Mesendoderm (in vitro differentiated cells): ENCODE data around the gene TTC34.

Experiments used
- DNase-seq: peaks from one replicate; pipeline ENCODE4 v3.0.0; 2013
- H2AK5ac ChIP-seq: 2 replicates; pipeline ENCODE4 v1.6.1; 2013; ENCODE audit warnings: low read length, inconsistent platforms
- H2BK120ac ChIP-seq: 2 replicates; pipeline ENCODE4 v1.6.1; 2013; ENCODE audit warnings: low read depth, mild to moderate bottlenecking, low read length, moderate library complexity, mixed read lengths
- H2BK15ac ChIP-seq: replicated peaks from 2 replicates; pipeline ENCODE4 v1.6.1; 2013; ENCODE audit warnings: low read depth, mild to moderate bottlenecking, moderate library complexity
- H2BK5ac ChIP-seq: 2 replicates; pipeline ENCODE4 v1.6.1; 2013; ENCODE audit warnings: low read length, inconsistent platforms
- H3K18ac ChIP-seq: 2 replicates; pipeline ENCODE4 v1.6.1; 2013; ENCODE audit warnings: mild to moderate bottlenecking, low read length, mixed read lengths
- H3K23ac ChIP-seq: one replicate; pipeline ENCODE4 v1.6.1; 2013; ENCODE audit warnings: low read length
- H3K27ac ChIP-seq: 2 replicates; pipeline ENCODE4 v1.5.1; 2013; ENCODE audit warnings: low read depth, mild to moderate bottlenecking, inconsistent platforms, low read length, moderate library complexity
- H3K27me3 ChIP-seq: 2 replicates; pipeline ENCODE4 v1.6.1; 2013; ENCODE audit warnings: low read length, control low read depth, mild to moderate bottlenecking, inconsistent platforms; ENCODE audit not compliant: insufficient read depth, poor library complexity
- H3K36me3 ChIP-seq: 2 replicates; pipeline ENCODE4 v1.6.1; 2013; ENCODE audit warnings: low read length, inconsistent platforms; ENCODE audit not compliant: control insufficient read depth, insufficient read depth
- H3K4ac ChIP-seq: one replicate; pipeline ENCODE4 v1.6.1; 2013; ENCODE audit warnings: low read depth, mild to moderate bottlenecking, low read length, moderate library complexity
- H3K4me1 ChIP-seq: 2 replicates; pipeline ENCODE4 v1.6.1; 2013; ENCODE audit warnings: low read depth, low read length, inconsistent platforms; ENCODE audit not compliant: control insufficient read depth
- H3K4me2 ChIP-seq: 2 replicates; pipeline ENCODE4 v1.6.1; 2013; ENCODE audit warnings: low read length
- H3K4me3 ChIP-seq: 2 replicates; pipeline ENCODE4 v1.5.1; 2013; ENCODE audit warnings: mild to moderate bottlenecking, low read length
- H3K56ac ChIP-seq: one replicate; pipeline ENCODE4 v1.6.1; 2013; ENCODE audit warnings: low read length
- H3K79me1 ChIP-seq: 2 replicates; pipeline ENCODE4 v1.6.1; 2013; ENCODE audit warnings: low read length, inconsistent platforms
- H3K79me2 ChIP-seq: 2 replicates; pipeline ENCODE4 v1.6.1; 2013; ENCODE audit warnings: mild to moderate bottlenecking, low read length; ENCODE audit not compliant: control insufficient read depth, insufficient read depth
- H3K9ac ChIP-seq: 2 replicates; pipeline ENCODE4 v1.6.1; 2013; ENCODE audit warnings: low read length, inconsistent platforms
- H4K5ac ChIP-seq: one replicate; pipeline ENCODE4 v1.6.1; 2013; ENCODE audit warnings: low read length
- H4K8ac ChIP-seq: one replicate; pipeline ENCODE4 v1.6.1; 2013; ENCODE audit warnings: low read depth, mild to moderate bottlenecking, control low read depth, low read length, moderate library complexity
- WGBS: extraction: QIAGEN DNeasy Blood & Tissue Kit; methylation state at CpG from one replicate; pipeline ENCODE4 v1.1.7; 2013; ENCODE audit warnings: low lambda C conversion rate, missing lambda C conversion rate; ENCODE audit not compliant: insufficient coverage; ENCODE audit errors: extremely low coverage; 5-methylcytosine and 5-hydroxymethylcytosine counted together

Gene TTC34

DNA sequence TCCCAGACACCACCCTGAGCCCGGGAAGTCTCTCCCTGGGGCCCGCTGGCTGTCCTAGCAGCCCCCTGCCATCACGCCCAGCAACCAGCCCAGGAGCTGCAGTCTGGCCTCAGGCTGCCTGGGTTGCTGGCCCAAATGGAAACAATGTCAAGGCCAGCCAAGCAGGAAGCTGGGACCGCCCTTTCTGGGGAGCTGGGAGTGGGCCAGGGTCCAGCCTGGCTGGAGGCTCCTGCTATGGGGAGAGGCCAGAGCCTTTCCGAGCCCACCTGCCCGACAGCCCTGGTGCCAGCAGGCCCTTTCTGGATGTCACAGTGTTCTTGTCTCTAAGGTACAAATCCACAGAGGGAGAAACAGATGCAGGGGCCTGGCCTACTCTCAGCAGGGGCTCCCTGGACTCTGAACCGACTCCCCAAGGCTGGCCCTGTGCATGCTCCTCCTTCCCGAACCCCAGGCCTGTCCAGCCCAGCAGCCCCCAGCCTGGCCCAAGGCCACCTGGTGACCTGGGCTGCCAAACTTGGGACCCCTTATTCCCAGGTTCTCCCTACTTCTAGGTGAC lies 167.5 kb downstream of the TTC34 start:
- DNase-seq = no peak
- H3K56ac ChIP-seq = no peak overlapping the region
- no peak overlapping the region for H2BK120ac ChIP-seq
- H3K27ac ChIP-seq = no peak overlapping the region
- H3K4me2 ChIP-seq = no peak overlapping the region
- no peak overlapping the region for H4K5ac ChIP-seq
- H3K27me3 ChIP-seq = peaks cover 4% of the 10 kb centered on the region
- H3K4me3 ChIP-seq = no peak overlapping the region
- no peaks in the 10 kb centered on the region for H3K4me1 ChIP-seq
- H4K8ac ChIP-seq = no peak overlapping the region
- no CpG with 5 or more reads among the region's 8 CpGs for WGBS
- H3K4ac ChIP-seq = no peak overlapping the region
- H3K9ac ChIP-seq = no peak overlapping the region
- H2BK15ac ChIP-seq = no peak overlapping the region
- no peak overlapping the region for H2BK5ac ChIP-seq
- no peak overlapping the region for H3K23ac ChIP-seq
- H3K18ac ChIP-seq = no peak overlapping the region
- no peaks in the 10 kb centered on the region for H3K79me2 ChIP-seq
- no peaks in the 10 kb centered on the region for H3K79me1 ChIP-seq
- H2AK5ac ChIP-seq = no peak overlapping the region
- H3K36me3 ChIP-seq = no peaks in the 10 kb centered on the region

DNA sequence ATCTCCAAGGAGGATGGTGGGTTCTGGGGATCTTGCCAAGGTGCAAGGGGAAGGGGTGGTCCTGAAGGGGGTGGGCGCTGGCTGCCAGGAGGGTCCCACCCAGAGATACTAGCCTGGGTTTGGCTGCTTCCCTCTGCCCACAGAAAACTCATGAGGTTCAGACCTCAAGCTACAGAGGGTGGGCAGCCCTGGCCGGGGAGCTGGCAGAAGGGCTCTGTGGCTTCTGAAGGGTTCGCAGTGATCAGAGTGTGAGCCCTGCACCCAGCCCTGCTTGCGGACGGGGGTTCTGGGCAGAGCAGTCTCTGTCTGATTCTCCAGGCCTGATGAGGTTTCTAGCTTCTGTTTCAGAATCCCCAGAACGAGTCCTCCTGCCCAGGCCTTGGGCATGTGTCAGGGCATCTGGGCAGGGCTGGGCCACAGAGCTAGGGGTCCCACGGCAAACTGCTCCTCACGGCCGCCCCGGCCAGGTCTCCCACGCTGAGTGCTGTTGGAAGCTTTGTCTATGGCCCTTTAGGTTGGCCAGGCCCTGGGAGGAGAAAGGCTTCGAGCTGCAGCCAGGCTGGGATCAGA lies 168.0 kb downstream of the TTC34 start:
- Histone ChIP-seq H2BK5ac (no peak overlapping the region), H2BK15ac (no peak overlapping the region), H4K5ac (no peak overlapping the region), H3K79me2 (no peaks in the 10 kb centered on the region), H3K18ac (no peak overlapping the region), H3K4me3 (no peak overlapping the region), H2BK120ac (no peak overlapping the region), H3K4me1 (no peaks in the 10 kb centered on the region), H3K27ac (no peak overlapping the region), H3K23ac (no peak overlapping the region), H3K4me2 (no peak overlapping the region), H3K27me3 (peaks cover 4% of the 10 kb centered on the region), H3K56ac (no peak overlapping the region), H3K9ac (no peak overlapping the region), H3K4ac (no peak overlapping the region), H3K79me1 (no peaks in the 10 kb centered on the region), H2AK5ac (no peak overlapping the region), H4K8ac (no peak overlapping the region), H3K36me3 (no peaks in the 10 kb centered on the region)
- no CpG with 5 or more reads among the region's 12 CpGs for WGBS
- no peak for DNase-seq

DNA sequence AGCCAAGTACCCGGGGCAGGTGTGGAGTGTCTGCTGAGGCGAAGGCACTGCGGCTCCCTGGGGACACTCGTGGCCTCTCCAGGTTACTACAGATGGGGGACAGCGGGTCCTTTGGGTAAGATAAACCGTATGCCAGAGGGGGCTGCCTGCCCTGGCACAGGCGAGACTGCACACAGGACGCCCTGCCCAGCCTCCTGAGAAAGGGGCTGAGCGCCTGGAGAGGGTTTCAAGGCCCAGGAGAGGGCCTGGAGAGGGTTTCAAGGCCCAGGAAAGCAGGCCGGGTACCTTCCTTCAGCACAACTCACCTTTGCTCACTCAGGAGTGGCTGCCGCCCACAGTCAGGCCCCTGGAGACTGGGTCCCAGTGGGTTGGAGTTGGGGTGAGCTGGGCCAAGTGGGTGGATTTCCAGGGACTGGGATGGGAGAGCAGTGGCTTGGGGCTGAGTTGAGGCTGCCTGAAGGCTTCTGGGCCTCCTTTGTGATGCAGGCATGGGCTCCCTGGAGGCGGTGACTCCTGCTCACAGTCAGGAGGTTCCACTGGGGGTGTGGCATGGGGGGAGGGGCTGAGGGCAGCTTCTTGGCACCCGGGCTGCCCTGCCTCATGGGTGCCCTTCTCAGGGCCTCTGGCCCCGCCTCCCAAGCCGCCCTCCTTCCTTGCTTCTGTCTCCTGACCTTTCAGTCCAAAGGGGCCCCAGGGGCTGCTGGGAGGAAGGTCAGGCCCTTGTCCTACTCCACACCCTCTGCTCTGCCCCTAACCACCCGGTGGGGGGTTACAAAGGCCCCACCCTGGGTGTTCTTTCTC lies 168.7 kb downstream of the TTC34 start, which contains the start of gene MMEL1:
TSS of gene MMEL1 (minus strand) at position 456 of the 801 bp plus-strand sequence. CDS start 3,532 bp downstream, outside the sequence.
- WGBS = no CpG with 5 or more reads among the region's 16 CpGs

DNA sequence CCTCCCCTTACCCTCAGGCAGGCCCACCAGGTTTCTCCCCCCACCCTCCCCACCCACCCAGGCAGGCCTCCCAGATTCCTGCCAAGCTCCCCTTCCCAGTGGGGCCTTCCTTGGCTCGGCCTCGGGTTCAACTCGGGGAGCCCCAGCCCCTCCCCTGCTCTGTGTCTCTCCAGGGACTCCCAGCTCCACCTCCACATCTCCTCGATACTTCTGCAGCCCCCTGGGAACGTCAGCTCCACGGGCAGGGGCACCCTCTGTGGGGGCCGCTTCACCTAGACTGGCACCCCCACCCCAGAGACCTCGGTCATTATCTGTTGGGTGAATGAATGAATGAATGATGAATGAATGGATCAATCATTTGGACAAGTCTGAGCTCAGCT lies 169.5 kb downstream of the TTC34 start:
- H3K4me2 ChIP-seq = no peak overlapping the region
- no peak overlapping the region for H2BK120ac ChIP-seq
- H3K18ac ChIP-seq = no peak overlapping the region
- H3K4me1 ChIP-seq = no peaks in the 10 kb centered on the region
- H3K23ac ChIP-seq = no peak overlapping the region
- no peak overlapping the region for H3K9ac ChIP-seq
- H3K4ac ChIP-seq = no peak overlapping the region
- H3K79me2 ChIP-seq = no peaks in the 10 kb centered on the region
- no peaks in the 10 kb centered on the region for H3K79me1 ChIP-seq
- H2BK5ac ChIP-seq = no peak overlapping the region
- no peak overlapping the region for H3K27ac ChIP-seq
- no peaks in the 10 kb centered on the region for H3K36me3 ChIP-seq
- no peak overlapping the region for H2BK15ac ChIP-seq
- DNase-seq = no peak
- H3K4me3 ChIP-seq = no peak overlapping the region
- WGBS = no CpG with 5 or more reads among the region's 8 CpGs
- H4K8ac ChIP-seq = no peak overlapping the region
- no peak overlapping the region for H4K5ac ChIP-seq
- no peak overlapping the region for H2AK5ac ChIP-seq
- H3K27me3 ChIP-seq = peaks cover 10% of the 10 kb centered on the region
- no peak overlapping the region for H3K56ac ChIP-seq

More for the DNA sequence above, 168.7 kb downstream of the TTC34 start, which contains the start of gene MMEL1:
- Histone ChIP-seq H3K4ac (no peak within 1 kb of the TSS), H3K4me2 (no peak within 1 kb of the TSS), H3K18ac (no peak within 1 kb of the TSS), H3K4me1 (no peaks in the 10 kb centered on the region), H2BK15ac (no peak within 1 kb of the TSS), H2BK5ac (no peak within 1 kb of the TSS), H3K79me1 (no peaks in the 10 kb centered on the region), H2BK120ac (no peak within 1 kb of the TSS), H3K36me3 (no peaks in the 10 kb centered on the region), H4K5ac (no peak within 1 kb of the TSS), H3K27me3 (peaks cover 8% of the 10 kb centered on the region), H3K27ac (no peak within 1 kb of the TSS), H3K23ac (no peak within 1 kb of the TSS), H3K79me2 (no peaks in the 10 kb centered on the region), H3K4me3 (no peak within 1 kb of the TSS), H2AK5ac (no peak within 1 kb of the TSS), H3K9ac (no peak within 1 kb of the TSS), H3K56ac (no peak within 1 kb of the TSS), H4K8ac (no peak within 1 kb of the TSS)
- no peak for DNase-seq

DNA sequence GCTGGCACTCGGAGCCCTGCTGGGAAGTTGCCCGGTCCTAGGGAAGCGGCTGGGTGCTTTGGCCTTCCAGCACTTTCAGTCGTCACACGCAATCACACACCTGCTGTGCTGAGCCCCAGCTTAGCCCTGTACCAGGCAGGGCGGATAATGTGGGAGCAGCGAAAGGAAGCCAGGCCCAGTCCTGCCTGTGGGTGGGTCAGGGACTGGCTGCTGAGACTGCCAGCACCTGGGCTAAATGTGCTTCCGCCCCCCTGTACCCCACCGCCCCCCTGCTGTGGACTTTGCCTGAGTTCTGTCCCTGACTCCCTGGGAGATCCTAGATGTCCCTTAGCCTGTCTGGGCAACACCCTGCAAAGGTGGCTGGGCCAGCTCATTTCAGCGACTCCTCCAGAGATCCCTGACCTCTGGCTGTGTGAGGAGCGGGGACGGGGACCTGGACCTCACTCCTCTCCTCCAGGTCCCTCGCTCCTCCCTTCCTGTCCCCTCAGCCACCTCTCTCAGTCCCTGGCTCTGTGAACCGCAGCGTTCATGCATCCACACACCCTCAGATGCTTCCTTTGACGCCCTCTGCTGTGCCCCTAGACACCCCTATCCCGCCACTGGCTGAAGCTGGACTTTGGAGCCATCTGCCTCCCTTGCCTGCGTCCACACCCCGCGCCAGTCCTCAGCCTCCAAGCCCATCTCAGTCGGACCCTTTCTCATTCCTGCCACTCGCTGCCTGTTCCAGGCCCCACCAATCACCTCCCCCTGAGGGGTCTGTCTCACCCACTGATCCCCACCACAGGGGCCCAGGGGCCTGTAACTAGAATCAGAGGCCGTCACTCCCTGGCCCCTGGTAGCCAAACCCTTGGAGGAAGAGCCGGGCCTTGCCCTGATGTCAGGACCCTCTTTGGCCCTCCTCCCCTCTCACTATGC lies 170.1 kb downstream of the TTC34 start:
- Histone ChIP-seq H2BK15ac (no peak overlapping the region), H3K27ac (no peak overlapping the region), H3K79me1 (no peaks in the 10 kb centered on the region), H3K4me2 (no peak overlapping the region), H3K18ac (no peak overlapping the region), H3K56ac (no peak overlapping the region), H3K23ac (no peak overlapping the region), H3K79me2 (no peaks in the 10 kb centered on the region), H4K8ac (no peak overlapping the region), H2BK120ac (no peak overlapping the region), H3K9ac (no peak overlapping the region), H2AK5ac (no peak overlapping the region), H3K4me1 (no peaks in the 10 kb centered on the region), H3K4me3 (no peak overlapping the region), H2BK5ac (no peak overlapping the region), H4K5ac (no peak overlapping the region), H3K27me3 (peaks cover 10% of the 10 kb centered on the region), H3K36me3 (no peaks in the 10 kb centered on the region), H3K4ac (no peak overlapping the region)
- WGBS = no CpG with 5 or more reads among the region's 24 CpGs
- no peak for DNase-seq
